Measurements from ENCODE around the gene KCNAB2. TPM values are rescaled to one million over a fixed set of nuclear protein-coding genes. Genes with fewer than 3 reads are reported as not detected.

Gene KCNAB2
- total RNA-seq, 1 donor from 2014 or later, result 29.0 TPM

GRCh38 chr1:6126028-6126427 is 80.3 kb downstream of the KCNAB2 start:
- no peak for DNase-seq (ENCODE audit: low spot score)

GRCh38 chr1:6126521-6127067 is 80.9 kb downstream of the KCNAB2 start:
- DNase-seq (ENCODE audit: low spot score), result no peak

GRCh38 chr1:6127587-6128163 is 82.0 kb downstream of the KCNAB2 start:
- DNase-seq (ENCODE audit: low spot score), result no peak

GRCh38 chr1:6128276-6129081 is 82.8 kb downstream of the KCNAB2 start:
- DNase-seq (ENCODE audit: low spot score), result no peak

GRCh38 chr1:6129313-6129712 is 83.6 kb downstream of the KCNAB2 start:
- DNase-seq (ENCODE audit: low spot score), result no peak

- no peak for DNase-seq (ENCODE audit: low spot score)
Observed at GRCh38 chr1:6130036-6130435, 84.3 kb downstream of the KCNAB2 start.

- no peak for DNase-seq (ENCODE audit: low spot score)
Observed at GRCh38 chr1:6130596-6130995, 84.9 kb downstream of the KCNAB2 start.

GRCh38 chr1:6131561-6131960 is 85.9 kb downstream of the KCNAB2 start:
- no peak for DNase-seq (ENCODE audit: low spot score)

GRCh38 chr1:6133146-6133895 is 87.6 kb downstream of the KCNAB2 start:
- no peak for DNase-seq (ENCODE audit: low spot score)

- DNase-seq (ENCODE audit: low spot score), result no peak
Observed at GRCh38 chr1:6134206-6134605, 88.5 kb downstream of the KCNAB2 start.

GRCh38 chr1:6134741-6135510 is 89.2 kb downstream of the KCNAB2 start:
- no peak for DNase-seq (ENCODE audit: low spot score)

- DNase-seq (ENCODE audit: low spot score), result no peak
Observed at GRCh38 chr1:6136516-6137220, 91.0 kb downstream of the KCNAB2 start.

- no peak for DNase-seq (ENCODE audit: low spot score)
Observed at GRCh38 chr1:6137758-6138157, 92.1 kb downstream of the KCNAB2 start.

- DNase-seq (ENCODE audit: low spot score), result no peak
Observed at GRCh38 chr1:6140413-6140812, 94.7 kb downstream of the KCNAB2 start.

GRCh38 chr1:6141592-6141991 is 95.9 kb downstream of the KCNAB2 start:
- DNase-seq (ENCODE audit: low spot score), result no peak

- no peak for DNase-seq (ENCODE audit: low spot score)
Observed at GRCh38 chr1:6142036-6142621, 96.4 kb downstream of the KCNAB2 start.

GRCh38 chr1:6142734-6143133 is 97.0 kb downstream of the KCNAB2 start:
- DNase-seq (ENCODE audit: low spot score), result no peak

- DNase-seq (ENCODE audit: low spot score), result no peak
Observed at GRCh38 chr1:6143395-6143794, 97.7 kb downstream of the KCNAB2 start.

- no peak for DNase-seq (ENCODE audit: low spot score)
Observed at GRCh38 chr1:6144175-6144574, 98.5 kb downstream of the KCNAB2 start.
